Panc1 (cell line): Measurements from ENCODE around the gene VPS33B.

Experiments used
- POLR2AphosphoS5 ChIP-seq: IDR thresholded peaks from 2 replicates; pipeline ENCODE4 v1.6.1; 2012; ENCODE audit warnings: mild to moderate bottlenecking, low read depth, low read length, moderate library complexity
- SIN3A ChIP-seq: IDR thresholded peaks from 2 replicates; pipeline ENCODE4 v1.6.1; 2012; ENCODE audit warnings: low read depth, mild to moderate bottlenecking, low read length, moderate library complexity, borderline replicate concordance; ENCODE audit not compliant: insufficient read depth
- TF ChIP-seq, protein P1 (sequence below): fragments of 450-650 bp; IDR thresholded peaks from 2 replicates; pipeline ENCODE4 v1.5.1; 2017; ENCODE audit warnings: mild to moderate bottlenecking

DNA sequence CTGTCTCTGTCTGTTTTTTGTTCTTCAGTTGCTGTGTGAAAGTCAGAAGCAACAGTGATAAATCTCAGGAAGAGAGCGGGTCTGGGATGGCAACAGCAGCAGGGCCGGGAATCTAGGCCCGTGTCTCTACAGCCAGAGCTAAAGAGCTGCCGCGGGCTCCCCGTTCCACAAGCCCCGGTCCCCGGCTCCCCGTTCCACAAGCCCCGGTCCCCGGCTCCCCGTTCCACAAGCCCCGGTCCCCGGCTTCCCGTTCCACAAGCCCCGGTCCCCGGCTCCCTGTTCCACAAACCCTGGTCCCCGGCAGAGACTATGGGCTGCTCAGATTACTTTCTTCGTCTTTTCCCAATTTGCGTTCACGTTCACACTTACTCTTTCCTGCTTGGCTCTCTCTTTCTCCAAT lies 48.2 kb downstream of the VPS33B start:
- TF ChIP-seq SIN3A (no peak), POLR2AphosphoS5 (no peak)
- TF ChIP-seq, protein P1, sequence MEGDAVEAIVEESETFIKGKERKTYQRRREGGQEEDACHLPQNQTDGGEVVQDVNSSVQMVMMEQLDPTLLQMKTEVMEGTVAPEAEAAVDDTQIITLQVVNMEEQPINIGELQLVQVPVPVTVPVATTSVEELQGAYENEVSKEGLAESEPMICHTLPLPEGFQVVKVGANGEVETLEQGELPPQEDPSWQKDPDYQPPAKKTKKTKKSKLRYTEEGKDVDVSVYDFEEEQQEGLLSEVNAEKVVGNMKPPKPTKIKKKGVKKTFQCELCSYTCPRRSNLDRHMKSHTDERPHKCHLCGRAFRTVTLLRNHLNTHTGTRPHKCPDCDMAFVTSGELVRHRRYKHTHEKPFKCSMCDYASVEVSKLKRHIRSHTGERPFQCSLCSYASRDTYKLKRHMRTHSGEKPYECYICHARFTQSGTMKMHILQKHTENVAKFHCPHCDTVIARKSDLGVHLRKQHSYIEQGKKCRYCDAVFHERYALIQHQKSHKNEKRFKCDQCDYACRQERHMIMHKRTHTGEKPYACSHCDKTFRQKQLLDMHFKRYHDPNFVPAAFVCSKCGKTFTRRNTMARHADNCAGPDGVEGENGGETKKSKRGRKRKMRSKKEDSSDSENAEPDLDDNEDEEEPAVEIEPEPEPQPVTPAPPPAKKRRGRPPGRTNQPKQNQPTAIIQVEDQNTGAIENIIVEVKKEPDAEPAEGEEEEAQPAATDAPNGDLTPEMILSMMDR: no peak
